H9 (cell line): ENCODE measurements around the gene ELOF1. TPM values are rescaled to one million over a fixed set of nuclear protein-coding genes. Genes with fewer than 3 reads are reported as not detected.
A peak's percentile ranks its signal among the peaks of the same experiment; 100 is the strongest.

Experiments used
- DNase-seq: peaks from one replicate; pipeline ENCODE4 v3.0.0-alpha.2; 2017
- H2AFZ ChIP-seq: one replicate; pipeline ENCODE4 v1.6.1; 2013; ENCODE audit warnings: mild to moderate bottlenecking, low read length, control low read depth, moderate library complexity
- H2AK5ac ChIP-seq: 2 replicates; pipeline ENCODE4 v1.6.1; 2013; ENCODE audit warnings: low read length, control low read depth, mixed read lengths; ENCODE audit not compliant: insufficient read length
- H2BK120ac ChIP-seq: one replicate; pipeline ENCODE4 v1.6.1; 2013; ENCODE audit warnings: low read depth, mild to moderate bottlenecking, low read length, control low read depth, inconsistent platforms; ENCODE audit not compliant: poor library complexity, severe bottlenecking
- H2BK12ac ChIP-seq: 2 replicates; pipeline ENCODE4 v1.6.1; 2013; ENCODE audit warnings: low read length, control low read depth, mixed read lengths, low read depth; ENCODE audit not compliant: insufficient read length
- H2BK15ac ChIP-seq: 2 replicates; pipeline ENCODE4 v1.6.1; 2013; ENCODE audit warnings: low read depth, low read length, control low read depth
- H2BK20ac ChIP-seq: one replicate; pipeline ENCODE4 v1.6.1; 2013; ENCODE audit warnings: low read depth, mild to moderate bottlenecking, low read length, control low read depth, inconsistent platforms; ENCODE audit not compliant: poor library complexity, severe bottlenecking
- H2BK5ac ChIP-seq: 2 replicates; pipeline ENCODE4 v1.6.1; 2013; ENCODE audit warnings: low read length, control low read depth, mixed read lengths; ENCODE audit not compliant: insufficient read length
- H3K14ac ChIP-seq: 2 replicates; pipeline ENCODE4 v1.6.1; 2013; ENCODE audit warnings: low read length, control low read depth; ENCODE audit not compliant: insufficient read depth
- H3K18ac ChIP-seq: 2 replicates; pipeline ENCODE4 v1.6.1; 2013; ENCODE audit warnings: low read depth, mild to moderate bottlenecking, mixed read lengths, low read length, control low read depth; ENCODE audit not compliant: insufficient read length
- H3K23ac ChIP-seq: 2 replicates; pipeline ENCODE4 v1.6.1; 2013; ENCODE audit warnings: low read length, control low read depth, mixed read lengths, low read depth; ENCODE audit not compliant: insufficient read length
- H3K23me2 ChIP-seq: 2 replicates; pipeline ENCODE4 v1.6.1; 2013; ENCODE audit warnings: low read depth, mild to moderate bottlenecking, mixed read lengths, low read length, control low read depth; ENCODE audit not compliant: insufficient read length, poor library complexity, severe bottlenecking
- H3K27ac ChIP-seq: 2 replicates; pipeline ENCODE4 v1.5.1; 2013; ENCODE audit warnings: low read length, control low read depth, mixed read lengths, low read depth; ENCODE audit not compliant: insufficient read length
- H3K27me3 ChIP-seq: 2 replicates; pipeline ENCODE4 v1.6.1; 2013; ENCODE audit warnings: low read length, control low read depth, inconsistent platforms; ENCODE audit not compliant: insufficient read depth
- H3K4ac ChIP-seq: 2 replicates; pipeline ENCODE4 v1.6.1; 2013; ENCODE audit warnings: low read depth, mild to moderate bottlenecking, control low read depth, inconsistent platforms, low read length, moderate library complexity
- H3K4me1 ChIP-seq: 2 replicates; pipeline ENCODE4 v1.6.1; 2013; ENCODE audit warnings: low read length, control low read depth, inconsistent platforms; ENCODE audit not compliant: insufficient read depth
- H3K4me2 ChIP-seq: 2 replicates; pipeline ENCODE4 v1.6.1; 2013; ENCODE audit warnings: low read length, control low read depth, mixed read lengths; ENCODE audit not compliant: insufficient read length, insufficient read depth
- H3K56ac ChIP-seq: 2 replicates; pipeline ENCODE4 v1.6.1; 2013; ENCODE audit warnings: low read depth, mild to moderate bottlenecking, mixed read lengths, low read length, control low read depth; ENCODE audit not compliant: insufficient read length
- H3K79me1 ChIP-seq: 2 replicates; pipeline ENCODE4 v1.6.1; 2013; ENCODE audit warnings: low read depth, mild to moderate bottlenecking, moderate library complexity, low read length, control low read depth, inconsistent platforms; ENCODE audit not compliant: insufficient read depth, poor library complexity, severe bottlenecking
- H3K79me2 ChIP-seq: 2 replicates; pipeline ENCODE4 v1.6.1; 2013; ENCODE audit warnings: low read length, control low read depth, inconsistent platforms; ENCODE audit not compliant: insufficient read depth
- H3K9ac ChIP-seq: 2 replicates; pipeline ENCODE4 v1.6.1; 2013; ENCODE audit warnings: low read length, control low read depth, mixed read lengths; ENCODE audit not compliant: insufficient read length; ENCODE audit errors: extremely low read depth
- H3K9me3 ChIP-seq: one replicate; pipeline ENCODE4 v1.6.1; 2013; ENCODE audit warnings: low read depth, low read length, inconsistent platforms; ENCODE audit not compliant: control insufficient read depth
- H3T11ph ChIP-seq: one replicate; pipeline ENCODE4 v1.6.1; 2013; ENCODE audit warnings: mild to moderate bottlenecking, low read length, control low read depth, inconsistent platforms
- H4K20me1 ChIP-seq: one replicate; pipeline ENCODE4 v1.6.1; 2013; ENCODE audit not compliant: control insufficient read depth, insufficient read length, insufficient read depth
- H4K5ac ChIP-seq: 2 replicates; pipeline ENCODE4 v1.6.1; 2013; ENCODE audit warnings: low read depth, mild to moderate bottlenecking, mixed read lengths, low read length, control low read depth; ENCODE audit not compliant: insufficient read length
- H4K8ac ChIP-seq: replicated peaks from 2 replicates; pipeline ENCODE4 v1.6.1; 2013; ENCODE audit warnings: low read length, control low read depth, mixed read lengths, low read depth; ENCODE audit not compliant: insufficient read length
- H4K91ac ChIP-seq: 2 replicates; pipeline ENCODE4 v1.6.1; 2013; ENCODE audit warnings: low read depth, mild to moderate bottlenecking, moderate library complexity, mixed read lengths, low read length, control low read depth; ENCODE audit not compliant: insufficient read length
- H3K27ac Mint-ChIP-seq, 3 experiments: 2 replicates in 2 of 3; 3 replicates in 1 of 3; pipeline ENCODE4 v1.8.0; 2020 to 2021; ENCODE audit warnings: mixed read lengths in 3 of 3, mild to moderate bottlenecking in 1 of 3, moderate library complexity in 1 of 3
- H3K27me3 Mint-ChIP-seq: 2 replicates; pipeline ENCODE4 v1.8.0; 2021; ENCODE audit warnings: low read depth, mild to moderate bottlenecking, moderate library complexity, mixed read lengths
- H3K36me3 Mint-ChIP-seq, 3 experiments: 2 replicates in 2 of 3; 3 replicates in 1 of 3; pipeline ENCODE4 v1.8.0; 2020 to 2021; ENCODE audit warnings: low read depth in 3 of 3, mixed read lengths in 3 of 3; ENCODE audit not compliant: insufficient read depth in 1 of 3
- H3K4me1 Mint-ChIP-seq, 2 experiments: 2 replicates each; pipeline ENCODE4 v1.8.0; 2020; ENCODE audit warnings: mixed read lengths in 2 of 2
- H3K4me3 Mint-ChIP-seq, 2 experiments: 2 replicates in 1 of 2; 3 replicates in 1 of 2; pipeline ENCODE4 v1.8.0; 2020 to 2021; ENCODE audit warnings: mild to moderate bottlenecking in 2 of 2, mixed read lengths in 2 of 2, moderate library complexity in 1 of 2
- H3K9me3 Mint-ChIP-seq, 2 experiments: 2 replicates in 1 of 2; 3 replicates in 1 of 2; pipeline ENCODE4 v1.8.0; 2020; ENCODE audit warnings: mild to moderate bottlenecking in 2 of 2, mixed read lengths in 2 of 2, moderate library complexity in 1 of 2
- CTCF ChIP-seq: fragments of 200-600 bp; sonication (generic); conservative IDR thresholded peaks from 3 replicates; pipeline ENCODE4 v1.8.0; 2021; ENCODE audit warnings: antibody characterized with exemption, mild to moderate bottlenecking
- WGBS: extraction: QIAGEN DNeasy Blood & Tissue Kit; methylation state at CpG from one replicate; pipeline ENCODE4 v1.1.7; 2013; ENCODE audit warnings: missing lambda C conversion rate, low lambda C conversion rate, mixed read lengths; ENCODE audit not compliant: insufficient read length; ENCODE audit errors: extremely low coverage; 5-methylcytosine and 5-hydroxymethylcytosine counted together
- total RNA-seq: library from RNA; stranded (reverse); gene quantifications from 2 replicates; pipeline ENCODE4 v1.2.1, GENCODE V29; 2021

Gene ELOF1
- total RNA-seq, 1 experiment from 2014 or later: 84.9 TPM

GRCh38 chr19:11530432-11530831, 28.6 kb downstream of the ELOF1 start:
- no peak overlapping the region for H3K14ac ChIP-seq
- H2AK5ac ChIP-seq: no peak overlapping the region
- H4K5ac ChIP-seq: no peak overlapping the region
- no peaks in the 10 kb centered on the region for H3K27me3 ChIP-seq
- H3K4me3 Mint-ChIP-seq: no peak overlapping the region
- no peak overlapping the region for H3K4ac ChIP-seq
- H3K18ac ChIP-seq: no peak overlapping the region
- H3K56ac ChIP-seq: no peak overlapping the region
- H3K4me1 ChIP-seq: no peaks in the 10 kb centered on the region; the same call in 1 of the 2 replicates
- no peak overlapping the region for H2BK20ac ChIP-seq
- H2BK120ac ChIP-seq: no peak overlapping the region
- no peaks in the 10 kb centered on the region for H3K79me1 ChIP-seq
- no peaks in the 10 kb centered on the region for H3K79me2 ChIP-seq
- no peak overlapping the region for H2BK15ac ChIP-seq
- H4K20me1 ChIP-seq: no peaks in the 10 kb centered on the region
- H4K91ac ChIP-seq: no peak overlapping the region
- H3K27ac ChIP-seq: no peak overlapping the region
- H4K8ac ChIP-seq: no peak overlapping the region
- no peak overlapping the region for H2BK5ac ChIP-seq
- H3K9me3 Mint-ChIP-seq: no peaks in the 10 kb centered on the region
- H2BK12ac ChIP-seq: no peak overlapping the region
- no CpG with 5 or more reads among the region's 9 CpGs for WGBS
- H3K9me3 ChIP-seq: no peaks in the 10 kb centered on the region
- no peak overlapping the region for H3T11ph ChIP-seq
- DNase-seq: peak; percentile 96
- no peak overlapping the region for H2AFZ ChIP-seq
- no peak overlapping the region for H3K23ac ChIP-seq
- peaks cover 20% of the 10 kb centered on the region for H3K27me3 Mint-ChIP-seq
- peaks cover 8 to 15% of the 10 kb centered on the region in 2 experiments for H3K4me1 Mint-ChIP-seq
- TF ChIP-seq CTCF: peak; percentile 61
- no peak overlapping the region for H3K27ac Mint-ChIP-seq
- H3K36me3 Mint-ChIP-seq: peaks cover 0 to 4% (median 0%) of the 10 kb centered on the region in 3 experiments; a peak in 1 of 7 replicates
- no peak overlapping the region for H3K9ac ChIP-seq
- peaks cover 7% of the 10 kb centered on the region for H3K23me2 ChIP-seq
- no peak overlapping the region for H3K4me2 ChIP-seq
